ENCODE measurements around the gene DOCK9. TPM values are rescaled to one million over a fixed set of nuclear protein-coding genes. Genes with fewer than 3 reads are reported as not detected.
A peak's percentile ranks its signal among the peaks of the same experiment; 100 is the strongest.

Gene DOCK9
- total and polyA plus RNA-seq, 9 of the 15 experiments (the other 6 are each of a cell fraction or from before 2014, with no cell fraction given): 3.5 to 25.3 (median 16.7) TPM

DNA sequence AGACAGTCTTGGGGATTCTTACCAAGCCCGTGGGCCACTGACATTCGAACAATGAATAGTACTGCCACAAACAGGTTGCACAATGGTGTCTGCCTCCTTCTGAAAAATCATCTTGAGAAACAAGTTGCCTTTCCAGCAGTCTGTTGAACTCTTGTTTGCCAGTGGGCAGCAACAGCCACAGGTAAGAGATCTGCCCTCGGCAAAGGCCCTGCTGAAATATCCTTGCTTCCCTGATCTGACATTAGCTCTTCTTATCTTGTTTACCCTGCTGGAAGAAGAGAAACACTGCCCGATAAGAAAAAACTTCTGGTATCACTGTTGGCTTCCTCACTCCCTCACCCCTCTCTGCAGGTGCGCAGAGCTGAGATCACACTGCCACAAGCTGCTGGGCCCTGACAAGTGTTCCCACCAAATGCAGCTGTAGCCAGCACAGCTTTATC lies 2.0 kb downstream of the DOCK9 start (continued):
- peak; percentile 35 to 76; a peak in 2 of 4 replicates for TF ChIP-seq TBL1XR1 (IDR thresholded peaks at IDR 0.05; ENCODE audit: low read length in 2 of 2)
- TF ChIP-seq, protein P1, sequence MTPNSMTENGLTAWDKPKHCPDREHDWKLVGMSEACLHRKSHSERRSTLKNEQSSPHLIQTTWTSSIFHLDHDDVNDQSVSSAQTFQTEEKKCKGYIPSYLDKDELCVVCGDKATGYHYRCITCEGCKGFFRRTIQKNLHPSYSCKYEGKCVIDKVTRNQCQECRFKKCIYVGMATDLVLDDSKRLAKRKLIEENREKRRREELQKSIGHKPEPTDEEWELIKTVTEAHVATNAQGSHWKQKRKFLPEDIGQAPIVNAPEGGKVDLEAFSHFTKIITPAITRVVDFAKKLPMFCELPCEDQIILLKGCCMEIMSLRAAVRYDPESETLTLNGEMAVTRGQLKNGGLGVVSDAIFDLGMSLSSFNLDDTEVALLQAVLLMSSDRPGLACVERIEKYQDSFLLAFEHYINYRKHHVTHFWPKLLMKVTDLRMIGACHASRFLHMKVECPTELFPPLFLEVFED (CRISPR knock-in tag; conservative IDR thresholded peaks at IDR 0.05): no peak
- TF ChIP-seq COPS2 (conservative IDR thresholded peaks at IDR 0.05): no peak
- peak; percentile 30; the same call in 1 of the 2 replicates for TF ChIP-seq ZNF583 (CRISPR knock-in tag; IDR thresholded peaks at IDR 0.05)
- TF ChIP-seq L3MBTL2 (IDR thresholded peaks at IDR 0.05): no peak
- TF ChIP-seq BRD9 (IDR thresholded peaks at IDR 0.05; ENCODE audit: low read depth, partially characterized antibody): no peak
- TF ChIP-seq HNRNPUL1 (IDR thresholded peaks at IDR 0.05; ENCODE audit: low read length): no peak
- TF ChIP-seq THRAP3 (IDR thresholded peaks at IDR 0.05; ENCODE audit: borderline replicate concordance): no peak
- no peak; the same call in 1 of the 2 replicates for TF ChIP-seq ZNF274 (IDR thresholded peaks at IDR 0.05; ENCODE audit: borderline replicate concordance, low read depth, low read length)
- TF ChIP-seq ZNF551 (CRISPR knock-in tag; IDR thresholded peaks at IDR 0.05): no peak
- TF ChIP-seq TEAD2 (tag; IDR thresholded peaks at IDR 0.05): no peak
- TF ChIP-seq MEIS2 (IDR thresholded peaks at IDR 0.05; ENCODE audit: partially characterized antibody): peak; percentile 33
- TF ChIP-seq ZKSCAN1 (IDR thresholded peaks at IDR 0.05; ENCODE audit: low read depth, low read length): no peak
- TF ChIP-seq, protein P2, sequence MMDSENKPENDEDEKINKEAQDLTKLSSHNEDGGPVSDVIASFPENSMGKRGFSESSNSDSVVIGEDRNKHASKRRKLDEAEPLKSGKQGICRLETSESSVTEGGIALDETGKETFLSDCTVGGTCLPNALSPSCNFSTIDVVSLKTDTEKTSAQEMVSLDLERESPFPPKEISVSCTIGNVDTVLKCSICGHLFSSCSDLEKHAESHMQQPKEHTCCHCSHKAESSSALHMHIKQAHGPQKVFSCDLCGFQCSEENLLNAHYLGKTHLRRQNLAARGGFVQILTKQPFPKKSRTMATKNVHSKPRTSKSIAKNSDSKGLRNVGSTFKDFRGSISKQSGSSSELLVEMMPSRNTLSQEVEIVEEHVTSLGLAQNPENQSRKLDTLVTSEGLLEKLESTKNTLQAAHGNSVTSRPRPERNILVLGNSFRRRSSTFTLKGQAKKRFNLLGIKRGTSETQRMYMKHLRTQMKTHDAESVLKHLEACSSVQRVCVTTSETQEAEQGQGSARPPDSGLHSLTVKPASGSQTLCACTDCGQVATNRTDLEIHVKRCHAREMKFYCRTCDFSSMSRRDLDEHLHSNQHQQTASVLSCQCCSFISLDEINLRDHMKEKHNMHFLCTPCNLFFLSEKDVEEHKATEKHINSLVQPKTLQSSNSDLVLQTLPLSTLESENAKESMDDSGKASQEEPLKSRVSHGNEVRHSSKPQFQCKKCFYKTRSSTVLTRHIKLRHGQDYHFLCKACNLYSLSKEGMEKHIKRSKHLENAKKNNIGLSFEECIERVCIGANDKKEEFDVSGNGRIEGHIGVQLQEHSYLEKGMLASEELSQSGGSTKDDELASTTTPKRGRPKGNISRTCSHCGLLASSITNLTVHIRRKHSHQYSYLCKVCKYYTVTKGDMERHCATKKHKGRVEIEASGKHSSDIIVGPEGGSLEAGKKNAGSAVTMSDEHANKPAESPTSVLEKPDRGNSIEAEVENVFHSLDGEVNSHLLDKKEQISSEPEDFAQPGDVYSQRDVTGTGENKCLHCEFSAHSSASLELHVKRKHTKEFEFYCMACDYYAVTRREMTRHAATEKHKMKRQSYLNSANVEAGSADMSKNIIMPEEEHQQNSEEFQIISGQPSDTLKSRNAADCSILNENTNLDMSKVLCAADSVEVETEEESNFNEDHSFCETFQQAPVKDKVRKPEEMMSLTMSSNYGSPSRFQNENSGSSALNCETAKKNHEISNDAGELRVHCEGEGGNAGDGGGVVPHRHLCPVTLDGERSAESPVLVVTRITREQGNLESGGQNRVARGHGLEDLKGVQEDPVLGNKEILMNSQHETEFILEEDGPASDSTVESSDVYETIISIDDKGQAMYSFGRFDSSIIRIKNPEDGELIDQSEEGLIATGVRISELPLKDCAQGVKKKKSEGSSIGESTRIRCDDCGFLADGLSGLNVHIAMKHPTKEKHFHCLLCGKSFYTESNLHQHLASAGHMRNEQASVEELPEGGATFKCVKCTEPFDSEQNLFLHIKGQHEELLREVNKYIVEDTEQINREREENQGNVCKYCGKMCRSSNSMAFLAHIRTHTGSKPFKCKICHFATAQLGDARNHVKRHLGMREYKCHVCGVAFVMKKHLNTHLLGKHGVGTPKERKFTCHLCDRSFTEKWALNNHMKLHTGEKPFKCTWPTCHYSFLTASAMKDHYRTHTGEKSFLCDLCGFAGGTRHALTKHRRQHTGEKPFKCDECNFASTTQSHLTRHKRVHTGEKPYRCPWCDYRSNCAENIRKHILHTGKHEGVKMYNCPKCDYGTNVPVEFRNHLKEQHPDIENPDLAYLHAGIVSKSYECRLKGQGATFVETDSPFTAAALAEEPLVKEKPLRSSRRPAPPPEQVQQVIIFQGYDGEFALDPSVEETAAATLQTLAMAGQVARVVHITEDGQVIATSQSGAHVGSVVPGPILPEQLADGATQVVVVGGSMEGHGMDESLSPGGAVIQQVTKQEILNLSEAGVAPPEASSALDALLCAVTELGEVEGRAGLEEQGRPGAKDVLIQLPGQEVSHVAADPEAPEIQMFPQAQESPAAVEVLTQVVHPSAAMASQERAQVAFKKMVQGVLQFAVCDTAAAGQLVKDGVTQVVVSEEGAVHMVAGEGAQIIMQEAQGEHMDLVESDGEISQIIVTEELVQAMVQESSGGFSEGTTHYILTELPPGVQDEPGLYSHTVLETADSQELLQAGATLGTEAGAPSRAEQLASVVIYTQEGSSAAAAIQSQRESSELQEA (IDR thresholded peaks at IDR 0.05; ENCODE audit: low read depth): no peak
- no peak for TF ChIP-seq TCFL5 (CRISPR knock-in tag; conservative IDR thresholded peaks at IDR 0.05)
- no peak for TF ChIP-seq PHF21A (IDR thresholded peaks at IDR 0.05; ENCODE audit: borderline replicate concordance, low read depth)
- TF ChIP-seq, protein P3, sequence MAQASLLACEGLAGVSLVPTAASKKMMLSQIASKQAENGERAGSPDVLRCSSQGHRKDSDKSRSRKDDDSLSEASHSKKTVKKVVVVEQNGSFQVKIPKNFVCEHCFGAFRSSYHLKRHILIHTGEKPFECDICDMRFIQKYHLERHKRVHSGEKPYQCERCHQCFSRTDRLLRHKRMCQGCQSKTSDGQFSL (CRISPR knock-in tag; IDR thresholded peaks at IDR 0.05): no peak
- TF ChIP-seq, protein P3 (tag; IDR thresholded peaks at IDR 0.05): no peak
- TF ChIP-seq HDAC8 (tag; IDR thresholded peaks at IDR 0.05): no peak
- TF ChIP-seq NFE2L1 (tag; IDR thresholded peaks at IDR 0.05; ENCODE audit: borderline replicate concordance, low read depth): no peak
- no peak for TF ChIP-seq ZNF717 (CRISPR knock-in tag; IDR thresholded peaks at IDR 0.05)

All from K562 (cell line).